K562 (cell line): ENCODE measurements around the gene COPS6. TPM values are rescaled to one million over a fixed set of nuclear protein-coding genes. Genes with fewer than 3 reads are reported as not detected.

ENCODE experiments used
- BMI1 ChIP-seq: fragments of 150-350 bp; IDR thresholded peaks from 2 replicates; pipeline ENCODE4 v1.6.1; 2014; ENCODE audit warnings: low read length
- CBFB ChIP-seq: sonication (generic); formaldehyde crosslinking; IDR thresholded peaks from 2 replicates; pipeline ENCODE4 v1.4.0; 2020; ENCODE audit warnings: mild to moderate bottlenecking, missing genetic modification reagents
- ERF ChIP-seq: fragments of 450-650 bp; formaldehyde crosslinking; IDR thresholded peaks from 2 replicates; pipeline ENCODE4 v1.4.0; 2020; ENCODE audit warnings: mild to moderate bottlenecking, mixed read lengths
- HCFC1 ChIP-seq: IDR thresholded peaks from 2 replicates; pipeline ENCODE4 v1.6.1; 2012; ENCODE audit warnings: low read depth, low read length, improper control_type of control experiment
- HMGN3 ChIP-seq: IDR thresholded peaks from 2 replicates; pipeline ENCODE4 v1.6.1; 2011; ENCODE audit warnings: borderline replicate concordance, low read depth, mild to moderate bottlenecking, mixed read lengths, low read length; ENCODE audit not compliant: insufficient read length; ENCODE audit errors: extremely low read depth
- KLF16 ChIP-seq: IDR thresholded peaks from 2 replicates; pipeline ENCODE4 v1.6.1; 2016; ENCODE audit warnings: antibody characterized with exemption
- LCOR ChIP-seq: sonication (generic); formaldehyde crosslinking; IDR thresholded peaks from 2 replicates; pipeline ENCODE4 v1.8.0; 2022; ENCODE audit warnings: mild to moderate bottlenecking, missing genetic modification reagents
- NR2C1 ChIP-seq, 2 experiments: fragments of 450-650 bp; IDR thresholded peaks; 2 replicates each; pipeline ENCODE4 v1.6.1; 2017; ENCODE audit warnings: mild to moderate bottlenecking in 2 of 2, antibody characterized with exemption in 1 of 2, inconsistent platforms in 1 of 2, missing compliant biosample characterization in 1 of 2, missing genetic modification characterization in 1 of 2
- RAD51 ChIP-seq: fragments of 450-650 bp; IDR thresholded peaks from 2 replicates; pipeline ENCODE4 v1.7.1; 2016; ENCODE audit warnings: low read depth, mild to moderate bottlenecking, borderline replicate concordance
- SAP30 ChIP-seq: fragments of 200-600 bp; sonication (generic); IDR thresholded peaks from 2 replicates; pipeline ENCODE4 v1.6.1; 2012; ENCODE audit warnings: borderline replicate concordance, low read depth, mild to moderate bottlenecking, moderate library complexity, low read length, control low read depth, inconsistent platforms; ENCODE audit not compliant: insufficient read depth, poor library complexity, severe bottlenecking
- SP1 ChIP-seq: sonication (generic); formaldehyde crosslinking; IDR thresholded peaks from 2 replicates; pipeline ENCODE4 v1.8.1; 2022; ENCODE audit warnings: mild to moderate bottlenecking, missing genetic modification reagents
- SP2 ChIP-seq: IDR thresholded peaks from 2 replicates; pipeline ENCODE4 v1.6.1; 2011; ENCODE audit warnings: mild to moderate bottlenecking, low read depth, low read length, moderate library complexity; ENCODE audit not compliant: poor library complexity, severe bottlenecking; ENCODE audit errors: extremely low read depth
- TCF7L2 ChIP-seq: fragments of 150-350 bp; IDR thresholded peaks from 2 replicates; pipeline ENCODE4 v1.6.1; 2016; ENCODE audit warnings: low read depth, mild to moderate bottlenecking, low read length, moderate library complexity
- U2AF2 ChIP-seq: fragments of 200-400 bp; formaldehyde crosslinking; optimal IDR thresholded peaks from 2 replicates; pipeline ENCODE3; 2017; ENCODE audit warnings: low read depth, mild to moderate bottlenecking, low read length
- ZNF274 ChIP-seq: IDR thresholded peaks from 2 replicates; pipeline ENCODE4 v1.6.1; 2011; ENCODE audit warnings: low read depth, mild to moderate bottlenecking, low read length, moderate library complexity, borderline replicate concordance
- ZNF282 ChIP-seq: sonication (generic); formaldehyde crosslinking; IDR thresholded peaks from 2 replicates; pipeline ENCODE4 v1.8.1; 2023; ENCODE audit warnings: missing genetic modification reagents
- ZNF696 ChIP-seq: fragments of 250-450 bp; sonication (Bioruptor Pico); conservative IDR thresholded peaks from 2 replicates; pipeline ENCODE4 v1.4.0; 2020; ENCODE audit warnings: mild to moderate bottlenecking, moderate library complexity
- ZNF780A ChIP-seq: fragments of 250-450 bp; sonication (Bioruptor Pico); IDR thresholded peaks from 2 replicates; pipeline ENCODE4 v1.5.0; 2021; ENCODE audit warnings: mild to moderate bottlenecking
- polyA plus RNA-seq, 8 experiments: library from polyadenylated mRNA; depleted of rRNA in 4 of 8; stranded (reverse) in 5 of 8; unstranded in 3 of 8; fragments of >200 nt; fragmentation: Nextera tagmentation in 2 of 8; fragmentation: Illumina TruSeq in 1 of 8; extraction: Ambion mirVana in 2 of 8; extraction: Trizol in 1 of 8; gene quantifications; 2 replicates each; pipeline versions ENCODE4 v1.2.1 to v1.2.3, GENCODE V29; 2011 to 2014; ENCODE audit warnings: inconsistent platforms in 1 of 8, missing spikeins in 1 of 8
- total RNA-seq, 7 experiments: library from RNA; depleted of rRNA in 6 of 7; stranded (reverse); fragments of >200 nt in 6 of 7; fragmentation: Illumina TruSeq in 2 of 7; extraction: Trizol in 2 of 7; gene quantifications; 2 replicates each; pipeline versions ENCODE4 v1.2.1 to v1.2.3, GENCODE V29; 2011 to 2021; ENCODE audit warnings: low replicate concordance in 1 of 7
- TF ChIP-seq, protein P1 (sequence below): fragments of 450-650 bp; IDR thresholded peaks from one replicate; pipeline ENCODE4 v1.6.1; 2018; ENCODE audit warnings: mild to moderate bottlenecking, moderate library complexity; ENCODE audit not compliant: partially characterized antibody
- TF ChIP-seq, protein P2 (sequence below): sonication (generic); formaldehyde crosslinking; IDR thresholded peaks from 2 replicates; pipeline ENCODE4 v1.9.0; 2022; ENCODE audit warnings: mild to moderate bottlenecking, missing genetic modification reagents
- TF ChIP-seq, protein P3 (sequence below): sonication (generic); IDR thresholded peaks from 2 replicates; pipeline ENCODE4 v1.6.1; 2016
- TF ChIP-seq, protein P4 (sequence below): fragments of 450-650 bp; IDR thresholded peaks from 2 replicates; pipeline ENCODE4 v1.7.1; 2018; ENCODE audit warnings: mild to moderate bottlenecking, low read depth; ENCODE audit not compliant: partially characterized antibody

The COPS6 gene
- total and polyA plus RNA-seq, 9 of the 15 experiments (the other 6 are each of a cell fraction or from before 2014, with no cell fraction given), result 63.0 to 331 (median 168) TPM

DNA sequence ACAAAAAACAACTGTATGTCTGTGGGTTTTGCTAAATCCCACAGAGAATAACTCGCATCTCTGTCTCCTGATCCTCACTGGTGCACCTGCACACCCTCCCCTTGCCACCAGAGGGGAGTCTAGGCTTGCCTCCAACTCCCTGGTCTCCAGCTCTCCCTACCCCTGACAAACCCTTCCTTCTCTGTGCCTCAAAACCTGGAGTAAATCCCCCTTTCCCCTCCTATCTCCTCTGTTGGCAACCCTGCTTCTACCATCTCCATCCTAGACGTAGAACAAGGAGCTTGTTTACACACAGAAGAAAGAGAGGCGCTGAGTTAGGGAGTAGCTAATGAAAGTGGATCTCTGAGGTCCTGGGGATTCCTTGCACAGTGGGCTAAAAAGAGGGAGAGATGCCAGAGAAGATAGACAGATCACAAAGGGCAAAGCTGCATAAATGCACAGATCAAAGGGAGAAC is 44.0 kb downstream of the COPS6 start (continued):
- TF ChIP-seq, protein P1, sequence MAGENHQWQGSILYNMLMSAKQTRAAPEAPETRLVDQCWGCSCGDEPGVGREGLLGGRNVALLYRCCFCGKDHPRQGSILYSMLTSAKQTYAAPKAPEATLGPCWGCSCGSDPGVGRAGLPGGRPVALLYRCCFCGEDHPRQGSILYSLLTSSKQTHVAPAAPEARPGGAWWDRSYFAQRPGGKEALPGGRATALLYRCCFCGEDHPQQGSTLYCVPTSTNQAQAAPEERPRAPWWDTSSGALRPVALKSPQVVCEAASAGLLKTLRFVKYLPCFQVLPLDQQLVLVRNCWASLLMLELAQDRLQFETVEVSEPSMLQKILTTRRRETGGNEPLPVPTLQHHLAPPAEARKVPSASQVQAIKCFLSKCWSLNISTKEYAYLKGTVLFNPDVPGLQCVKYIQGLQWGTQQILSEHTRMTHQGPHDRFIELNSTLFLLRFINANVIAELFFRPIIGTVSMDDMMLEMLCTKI, result no peak
- TF ChIP-seq ZNF274, result no peak
- TF ChIP-seq, protein P2, sequence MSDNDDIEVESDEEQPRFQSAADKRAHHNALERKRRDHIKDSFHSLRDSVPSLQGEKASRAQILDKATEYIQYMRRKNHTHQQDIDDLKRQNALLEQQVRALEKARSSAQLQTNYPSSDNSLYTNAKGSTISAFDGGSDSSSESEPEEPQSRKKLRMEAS (CRISPR knock-in tag), result no peak
- 0 out of 2 replicates have a peak, but pooled peaks have one; percentile 8 for TF ChIP-seq ZNF696 (CRISPR knock-in tag)
- TF ChIP-seq HMGN3, result no peak
- TF ChIP-seq BMI1, result no peak
- TF ChIP-seq LCOR (CRISPR knock-in tag), result no peak
- TF ChIP-seq KLF16, result 0 out of 2 replicates have a peak, but pooled peaks have one; percentile 33
- TF ChIP-seq SP1 (CRISPR knock-in tag), result 0 out of 2 replicates have a peak, but pooled peaks have one; percentile 8
- no peak for TF ChIP-seq CBFB (CRISPR knock-in tag)
- TF ChIP-seq ERF, result no peak
- TF ChIP-seq, protein P3, sequence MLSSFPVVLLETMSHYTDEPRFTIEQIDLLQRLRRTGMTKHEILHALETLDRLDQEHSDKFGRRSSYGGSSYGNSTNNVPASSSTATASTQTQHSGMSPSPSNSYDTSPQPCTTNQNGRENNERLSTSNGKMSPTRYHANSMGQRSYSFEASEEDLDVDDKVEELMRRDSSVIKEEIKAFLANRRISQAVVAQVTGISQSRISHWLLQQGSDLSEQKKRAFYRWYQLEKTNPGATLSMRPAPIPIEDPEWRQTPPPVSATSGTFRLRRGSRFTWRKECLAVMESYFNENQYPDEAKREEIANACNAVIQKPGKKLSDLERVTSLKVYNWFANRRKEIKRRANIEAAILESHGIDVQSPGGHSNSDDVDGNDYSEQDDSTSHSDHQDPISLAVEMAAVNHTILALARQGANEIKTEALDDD, result no peak
- TF ChIP-seq SP2, result no peak
- no peak for TF ChIP-seq ZNF282 (CRISPR knock-in tag)
- no peak for TF ChIP-seq SAP30
- no peak for TF ChIP-seq HCFC1
- TF ChIP-seq TCF7L2, result no peak
- TF ChIP-seq NR2C1 (IDR thresholded peaks at IDR 0.05), result no peak
- TF ChIP-seq NR2C1 (tag; IDR thresholded peaks at IDR 0.05), result no peak
- TF ChIP-seq ZNF780A, result no peak
- peak; percentile 15; the same call in 1 of the 2 replicates for TF ChIP-seq RAD51
- TF ChIP-seq, protein P4, sequence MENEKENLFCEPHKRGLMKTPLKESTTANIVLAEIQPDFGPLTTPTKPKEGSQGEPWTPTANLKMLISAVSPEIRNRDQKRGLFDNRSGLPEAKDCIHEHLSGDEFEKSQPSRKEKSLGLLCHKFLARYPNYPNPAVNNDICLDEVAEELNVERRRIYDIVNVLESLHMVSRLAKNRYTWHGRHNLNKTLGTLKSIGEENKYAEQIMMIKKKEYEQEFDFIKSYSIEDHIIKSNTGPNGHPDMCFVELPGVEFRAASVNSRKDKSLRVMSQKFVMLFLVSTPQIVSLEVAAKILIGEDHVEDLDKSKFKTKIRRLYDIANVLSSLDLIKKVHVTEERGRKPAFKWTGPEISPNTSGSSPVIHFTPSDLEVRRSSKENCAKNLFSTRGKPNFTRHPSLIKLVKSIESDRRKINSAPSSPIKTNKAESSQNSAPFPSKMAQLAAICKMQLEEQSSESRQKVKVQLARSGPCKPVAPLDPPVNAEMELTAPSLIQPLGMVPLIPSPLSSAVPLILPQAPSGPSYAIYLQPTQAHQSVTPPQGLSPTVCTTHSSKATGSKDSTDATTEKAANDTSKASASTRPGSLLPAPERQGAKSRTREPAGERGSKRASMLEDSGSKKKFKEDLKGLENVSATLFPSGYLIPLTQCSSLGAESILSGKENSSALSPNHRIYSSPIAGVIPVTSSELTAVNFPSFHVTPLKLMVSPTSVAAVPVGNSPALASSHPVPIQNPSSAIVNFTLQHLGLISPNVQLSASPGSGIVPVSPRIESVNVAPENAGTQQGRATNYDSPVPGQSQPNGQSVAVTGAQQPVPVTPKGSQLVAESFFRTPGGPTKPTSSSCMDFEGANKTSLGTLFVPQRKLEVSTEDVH, result peak; percentile 70
- TF ChIP-seq U2AF2, result no peak
